HG03060 (cell line): Measurements from ENCODE around the gene ILK.

Source experiments
- ATAC-seq: cut with Tn5 transposase; IDR thresholded peaks from one replicate; pipeline ENCODE4 v1.9.1; 2021; ENCODE audit warnings: low read depth, moderate number of reproducible peaks; ENCODE audit not compliant: unreplicated experiment

Gene ILK

GRCh38 chr11:6604790-6605189 lies 1.2 kb downstream of the ILK start:
- ATAC-seq, result no peak

GRCh38 chr11:6606471-6607189 lies 3.1 kb downstream of the ILK start:
- peak; percentile 33 for ATAC-seq

GRCh38 chr11:6607190-6607795 lies 3.7 kb downstream of the ILK start:
- ATAC-seq, result no peak

- no peak for ATAC-seq
Measured at GRCh38 chr11:6608011-6608410, 4.4 kb downstream of the ILK start.

- no peak for ATAC-seq
Measured at GRCh38 chr11:6608726-6609501, 5.3 kb downstream of the ILK start.

GRCh38 chr11:6609502-6610015 lies 6.0 kb downstream of the ILK start:
- no peak for ATAC-seq

- no peak for ATAC-seq
Measured at GRCh38 chr11:6610591-6610990, 7.0 kb downstream of the ILK start.

GRCh38 chr11:6611092-6611962 lies 7.8 kb downstream of the ILK start:
- ATAC-seq, result no peak

GRCh38 chr11:6611963-6612212 lies 8.3 kb downstream of the ILK start:
- ATAC-seq, result no peak

GRCh38 chr11:6612213-6613041 lies 8.9 kb downstream of the ILK start, which contains the start of gene TAF10:
TAF10 (minus strand) TSS chr11:6612216; CDS start chr11:6612189, 27 bp downstream.
- ATAC-seq, result peak; percentile 58

GRCh38 chr11:6613496-6613895 lies 9.9 kb downstream of the ILK start:
- no peak for ATAC-seq

GRCh38 chr11:6614446-6614845 lies 10.9 kb downstream of the ILK start:
- no peak for ATAC-seq

GRCh38 chr11:6615046-6615445 lies 11.5 kb downstream of the ILK start:
- no peak for ATAC-seq

- ATAC-seq, result no peak
Measured at GRCh38 chr11:6615882-6616585, 12.5 kb downstream of the ILK start.

- ATAC-seq, result no peak
Measured at GRCh38 chr11:6616596-6617250, 13.1 kb downstream of the ILK start.

GRCh38 chr11:6617315-6617781 lies 13.8 kb downstream of the ILK start:
- ATAC-seq, result no peak

GRCh38 chr11:6618117-6619003 lies 14.8 kb downstream of the ILK start:
- no peak for ATAC-seq
